GM18507 (cell line): ENCODE data around the gene TUBA3D.
"Not testable (repeated sequence)": the region's sequence is repeated elsewhere in the genome, so short reads cannot be mapped to it uniquely, and the experiment has no call there.

Source experiments
- DNase-seq: peaks from one replicate; pipeline ENCODE4 v3.0.0; 2011; ENCODE audit warnings: low read depth; ENCODE audit not compliant: insufficient read length; ENCODE audit errors: extremely low spot score
- FAIRE-seq: peaks from 2 replicates; lab custom pipeline; 2011; peaks lifted over from hg19 to GRCh38; lab: Jason Lieb, UNC

TUBA3D gene

DNA sequence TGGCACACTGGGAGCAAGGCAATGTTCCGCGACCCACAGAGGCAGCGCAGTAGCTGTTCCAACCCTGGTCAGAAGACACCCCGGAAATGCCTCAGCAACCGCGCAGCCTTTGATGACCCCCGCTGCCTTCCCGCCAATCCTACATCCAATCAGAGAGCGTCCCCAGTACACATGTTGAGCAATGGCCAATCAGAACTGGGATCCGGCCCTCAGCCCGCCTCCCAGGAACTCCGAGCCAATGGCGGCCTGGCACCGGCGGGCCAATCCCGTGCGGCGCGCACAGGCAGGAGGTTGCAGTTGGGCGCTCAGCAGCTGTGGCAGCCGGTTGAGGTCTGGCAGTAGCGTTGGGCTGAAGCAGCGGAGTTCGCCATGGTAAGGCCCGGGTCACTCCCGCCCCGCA lies at the start of gene TUBA3D:
Gene TUBA3D, plus strand, starts transcription at position 289 of the 400 bp plus-strand sequence. Its CDS starts 81 bp downstream, at position 370.
- DNase-seq (no peak), FAIRE-seq (no peak)

- FAIRE-seq (no peak), DNase-seq (no peak)
These were observed 49.2 kb upstream of the TUBA3D start for GRCh38 chr2:131426727-131427126.

GRCh38 chr2:131431336-131431735 lies 44.6 kb upstream of the TUBA3D start:
- DNase-seq (no peak), FAIRE-seq (no peak)

GRCh38 chr2:131440742-131441468 lies 35.0 kb upstream of the TUBA3D start:
- DNase-seq, FAIRE-seq: not testable (repeated sequence)

- DNase-seq, FAIRE-seq: not testable (repeated sequence)
These were observed 31.0 kb upstream of the TUBA3D start for GRCh38 chr2:131444736-131445514.

GRCh38 chr2:131445515-131445797 lies 30.5 kb upstream of the TUBA3D start:
- FAIRE-seq: not testable (repeated sequence)

GRCh38 chr2:131445896-131446295 lies 30.0 kb upstream of the TUBA3D start:
- FAIRE-seq (no peak), DNase-seq (no peak)

More at GRCh38 chr2:131445515-131445797, 30.5 kb upstream of the TUBA3D start:
- not testable (repeated sequence) for DNase-seq

GRCh38 chr2:131447981-131448380 lies 27.9 kb upstream of the TUBA3D start:
- DNase-seq, FAIRE-seq: not testable (repeated sequence)

GRCh38 chr2:131451265-131451949 lies 24.5 kb upstream of the TUBA3D start:
- FAIRE-seq: peak; percentile 12
- DNase-seq: not testable (repeated sequence)

- FAIRE-seq: not testable (repeated sequence)
These were observed 21.0 kb upstream of the TUBA3D start for GRCh38 chr2:131454914-131455313.

DNA sequence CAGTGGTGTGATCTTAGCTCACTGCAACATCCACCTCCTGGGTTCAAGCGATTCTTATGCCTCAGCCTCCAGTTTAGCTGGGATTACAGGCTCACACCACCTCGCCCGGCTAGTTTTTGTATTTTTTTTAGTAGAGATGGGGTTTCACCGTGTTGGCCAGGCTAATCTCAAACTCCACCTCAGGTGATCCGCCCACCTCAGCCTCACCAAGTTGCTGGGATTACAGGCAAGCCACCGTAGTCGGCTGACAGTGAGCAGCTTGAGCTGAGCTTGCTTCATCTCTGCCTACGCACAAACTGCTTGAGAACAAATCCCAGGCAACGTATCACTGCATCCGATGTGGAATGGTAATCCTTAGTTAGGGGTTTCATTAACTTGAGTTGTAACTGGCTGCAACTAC lies 8.2 kb upstream of the TUBA3D start:
- not testable (repeated sequence) for DNase-seq, FAIRE-seq

More at GRCh38 chr2:131454914-131455313, 21.0 kb upstream of the TUBA3D start:
- not testable (repeated sequence) for DNase-seq

DNA sequence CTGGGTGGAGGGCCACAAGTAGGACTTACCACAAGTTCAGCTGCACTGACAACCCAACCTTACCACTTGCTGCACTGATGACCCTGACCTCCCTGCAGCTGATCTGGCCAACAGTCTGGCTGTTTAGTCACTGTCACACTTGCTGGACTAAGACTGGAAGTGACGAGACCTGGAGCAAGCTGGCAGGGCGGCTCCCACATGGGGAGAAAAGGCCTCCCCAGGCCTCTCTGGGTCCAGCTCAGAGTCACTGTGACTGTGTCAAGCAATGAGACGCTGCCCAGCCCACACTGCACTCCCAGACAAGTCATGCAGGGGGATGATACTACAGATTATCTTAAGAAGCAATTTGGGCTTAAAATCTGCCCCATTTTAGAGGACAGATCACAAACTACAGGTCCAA lies 5.0 kb upstream of the TUBA3D start:
- not testable (repeated sequence) for DNase-seq, FAIRE-seq

DNA sequence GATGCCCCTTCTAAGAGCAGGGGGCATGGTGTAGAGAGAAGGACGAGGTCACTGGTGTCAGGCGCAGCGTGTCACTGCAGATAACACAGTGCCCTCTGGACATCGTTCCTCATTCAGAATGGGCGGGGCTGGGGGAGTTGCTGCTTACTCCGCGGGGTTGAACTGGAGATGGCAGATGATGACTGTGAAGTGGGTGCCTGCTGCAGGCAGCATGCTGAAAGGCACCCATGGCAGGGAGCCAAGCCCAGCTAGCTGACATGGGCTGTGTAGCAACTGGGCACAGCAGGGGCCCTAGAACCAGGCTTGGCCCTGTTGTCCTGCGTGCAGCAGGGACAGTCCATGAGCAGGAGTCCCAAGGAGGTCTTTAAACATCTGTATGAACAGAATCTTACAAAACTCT lies 4.3 kb upstream of the TUBA3D start:
- DNase-seq, FAIRE-seq: not testable (repeated sequence)

GRCh38 chr2:131473266-131473665 lies 2.7 kb upstream of the TUBA3D start:
- not testable (repeated sequence) for FAIRE-seq, DNase-seq

DNA sequence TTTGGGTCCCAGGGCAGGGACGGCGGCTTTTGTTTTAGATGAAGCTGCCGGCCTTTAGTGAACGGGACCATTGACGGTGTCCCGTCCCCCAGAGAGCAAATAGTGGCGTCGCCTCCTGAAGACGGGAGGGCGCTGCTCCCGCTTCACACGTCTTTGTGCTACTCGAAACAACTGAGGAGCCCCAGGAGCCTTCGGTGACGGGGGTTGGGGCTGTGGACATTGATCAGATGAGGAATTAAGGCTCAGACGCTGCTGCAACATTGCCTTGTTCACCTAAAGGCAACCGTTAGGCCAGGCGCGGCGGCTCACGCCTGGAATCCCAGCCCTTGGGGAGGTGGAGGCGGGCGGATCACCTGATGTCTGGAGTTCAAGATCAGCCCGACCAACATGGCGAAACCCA lies 444 bp downstream of the TUBA3D start:
- FAIRE-seq, DNase-seq: not testable (repeated sequence)

DNA sequence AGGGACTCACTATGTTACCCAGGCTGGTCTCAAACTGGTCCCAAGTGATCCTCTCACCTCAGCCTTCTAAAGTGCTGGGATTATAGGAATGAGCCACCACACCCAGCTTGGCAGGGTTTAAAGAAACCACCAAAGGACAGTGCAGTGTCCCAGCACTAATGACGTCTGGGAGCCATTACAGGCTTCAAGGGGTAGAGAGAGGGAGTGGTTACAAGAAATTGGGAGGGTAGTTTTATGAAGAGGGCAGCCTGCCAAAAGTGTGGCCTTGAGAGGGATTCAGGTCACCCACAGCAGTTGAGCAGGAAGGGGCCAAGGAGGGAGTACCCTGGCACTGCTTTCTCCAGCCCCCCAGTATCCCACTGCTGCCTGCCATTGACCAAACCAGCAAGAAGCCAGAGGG lies 1.3 kb downstream of the TUBA3D start:
- not testable (repeated sequence) for FAIRE-seq, DNase-seq

GRCh38 chr2:131478074-131478849 lies 2.3 kb downstream of the TUBA3D start:
- not testable (repeated sequence) for FAIRE-seq, DNase-seq

DNA sequence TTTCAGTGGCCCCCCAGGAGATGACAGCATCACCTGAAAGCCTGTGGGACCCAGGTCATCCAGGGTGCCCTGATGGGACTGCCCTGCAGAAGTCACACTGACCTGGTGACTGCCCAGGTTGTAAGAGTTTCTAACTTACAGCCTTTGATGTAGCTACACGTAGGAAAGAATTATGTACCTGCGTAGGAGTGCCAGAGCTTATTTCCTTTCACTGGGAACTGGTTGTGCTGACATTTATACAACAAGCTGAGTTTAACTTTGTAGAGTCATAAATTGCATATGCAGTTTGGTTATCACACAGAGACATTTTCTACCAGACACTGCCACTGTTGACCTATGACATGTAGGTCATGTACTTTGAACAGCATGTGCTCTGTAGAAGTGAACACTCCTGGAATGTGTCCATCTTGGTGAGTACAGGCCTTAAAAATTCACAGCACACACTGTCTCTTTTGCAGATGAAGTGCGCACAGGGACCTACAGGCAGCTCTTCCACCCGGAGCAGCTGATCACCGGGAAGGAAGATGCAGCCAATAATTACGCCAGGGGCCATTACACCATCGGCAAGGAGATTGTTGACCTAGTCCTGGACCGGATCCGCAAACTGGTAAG lies 3.0 kb downstream of the TUBA3D start:
- FAIRE-seq: not testable (repeated sequence)

GRCh38 chr2:131480351-131480750 lies 4.4 kb downstream of the TUBA3D start:
- not testable (repeated sequence) for DNase-seq, FAIRE-seq

More for the DNA sequence above, 3.0 kb downstream of the TUBA3D start:
- DNase-seq: not testable (repeated sequence)
